ENCODE measurements around the gene THSD7B.
"Not testable (repeated sequence)": the region's sequence is repeated elsewhere in the genome, so short reads cannot be mapped to it uniquely, and the experiment has no call there.

THSD7B gene

GRCh38 chr2:137051778-137052398 is 286.5 kb downstream of the THSD7B start:
- no peak overlapping the region for H3K14ac ChIP-seq (ENCODE audit: low read length)

GRCh38 chr2:137056704-137057103 is 291.4 kb downstream of the THSD7B start:
- Histone ChIP-seq H3K27ac (replicated peaks; ENCODE audit: low read length) (no peak overlapping the region), H3K18ac (ENCODE audit: low read length) (no peak overlapping the region), H4K91ac (ENCODE audit: low read depth, low read length, poor library complexity) (peak overlapping the region; percentile 56), H3K4me3 (ENCODE audit: low read length in 2 of 2) (no peak overlapping the region), H3K79me1 (ENCODE audit: low read depth, low read length) (no peaks in the 10 kb centered on the region), H3K36me3 (replicated peaks in 1 of 2; ENCODE audit: control insufficient read depth in 2 of 2, insufficient read depth in 2 of 2, low read length in 2 of 2) (no peaks in the 10 kb centered on the region), H2BK120ac (ENCODE audit: low read depth, low read length) (no peak overlapping the region), H3K23ac (ENCODE audit: low read depth, low read length, poor library complexity) (no peak overlapping the region), H2AFZ (ENCODE audit: low read length) (no peak overlapping the region), H2AK5ac (ENCODE audit: low read depth, low read length) (no peak overlapping the region), H3K4ac (ENCODE audit: low read length) (no peak overlapping the region), H3K27me3 (ENCODE audit: control insufficient read depth in 3 of 3, insufficient read depth in 3 of 3, low read depth in 1 of 3, low read length in 3 of 3) (no peaks in the 10 kb centered on the region), H2BK12ac (ENCODE audit: low read length) (no peak overlapping the region), H3K4me2 (ENCODE audit: insufficient read depth, low read length, poor library complexity, severe bottlenecking) (no peak overlapping the region), H4K8ac (ENCODE audit: low read depth, low read length) (no peak overlapping the region), H3K9ac (ENCODE audit: low read depth, low read length, poor library complexity) (no peak overlapping the region), H2BK15ac (ENCODE audit: low read length) (no peak overlapping the region), H3K4me1 (ENCODE audit: control insufficient read depth in 2 of 2, insufficient read depth in 1 of 2, low read depth in 1 of 2, low read length in 2 of 2) (peaks cover 0 to 1% of the 10 kb centered on the region in 2 donors), H3K14ac (ENCODE audit: low read length) (peak overlapping the region; percentile 39), H2BK5ac (ENCODE audit: low read length) (no peak overlapping the region), H3K9me3 (replicated peaks in 1 of 2; ENCODE audit: control insufficient read depth in 2 of 2, insufficient read depth in 1 of 2, low read depth in 1 of 2, low read length in 2 of 2) (no peaks in the 10 kb centered on the region)
- no peak for DNase-seq (ENCODE audit: low spot score)
- WGBS, 2 donors (ENCODE audit: extremely low coverage in 2 of 2, insufficient read length in 2 of 2, insufficient replicate concordance in 1 of 2), result no CpG with 5 or more reads among the region's 8 CpGs

More at GRCh38 chr2:137051778-137052398, 286.5 kb downstream of the THSD7B start:
- no peak overlapping the region for H2BK5ac ChIP-seq (ENCODE audit: low read length)
- WGBS, 2 donors (ENCODE audit: extremely low coverage in 2 of 2, insufficient read length in 2 of 2, insufficient replicate concordance in 1 of 2), result no CpG with 5 or more reads among the region's 2 CpGs
- H2BK15ac ChIP-seq (ENCODE audit: low read length), result no peak overlapping the region
- no peak overlapping the region for H3K4me3 ChIP-seq (ENCODE audit: low read length in 2 of 2)
- H3K27ac ChIP-seq (replicated peaks; ENCODE audit: low read length), result no peak overlapping the region
- H3K9me3 ChIP-seq (replicated peaks in 1 of 2; ENCODE audit: control insufficient read depth in 2 of 2, insufficient read depth in 1 of 2, low read depth in 1 of 2, low read length in 2 of 2), result no peaks in the 10 kb centered on the region
- peaks cover 0 to 1% of the 10 kb centered on the region in 2 donors for H3K4me1 ChIP-seq (ENCODE audit: control insufficient read depth in 2 of 2, insufficient read depth in 1 of 2, low read depth in 1 of 2, low read length in 2 of 2)
- no peak overlapping the region for H3K4me2 ChIP-seq (ENCODE audit: insufficient read depth, low read length, poor library complexity, severe bottlenecking)
- H2BK12ac ChIP-seq (ENCODE audit: low read length), result no peak overlapping the region
- no peak overlapping the region for H2BK120ac ChIP-seq (ENCODE audit: low read depth, low read length)
- DNase-seq (ENCODE audit: low spot score), result no peak
- no peak overlapping the region for H3K4ac ChIP-seq (ENCODE audit: low read length)
- H3K18ac ChIP-seq (ENCODE audit: low read length), result no peak overlapping the region
- H3K23ac ChIP-seq (ENCODE audit: low read depth, low read length, poor library complexity), result no peak overlapping the region
- no peak overlapping the region for H4K8ac ChIP-seq (ENCODE audit: low read depth, low read length)
- H3K36me3 ChIP-seq (replicated peaks in 1 of 2; ENCODE audit: control insufficient read depth in 2 of 2, insufficient read depth in 2 of 2, low read length in 2 of 2), result no peaks in the 10 kb centered on the region
- H4K91ac ChIP-seq (ENCODE audit: low read depth, low read length, poor library complexity), result no peak overlapping the region
- H2AFZ ChIP-seq (ENCODE audit: low read length), result no peak overlapping the region
- no peak overlapping the region for H3K9ac ChIP-seq (ENCODE audit: low read depth, low read length, poor library complexity)
- no peak overlapping the region for H2AK5ac ChIP-seq (ENCODE audit: low read depth, low read length)
- H3K27me3 ChIP-seq (ENCODE audit: control insufficient read depth in 3 of 3, insufficient read depth in 3 of 3, low read depth in 1 of 3, low read length in 3 of 3), result no peaks in the 10 kb centered on the region
- H3K79me1 ChIP-seq (ENCODE audit: low read depth, low read length), result no peaks in the 10 kb centered on the region

GRCh38 chr2:137076111-137076765 is 310.9 kb downstream of the THSD7B start:
- H3K23ac ChIP-seq (ENCODE audit: low read depth, low read length, poor library complexity); H3K27me3 ChIP-seq (ENCODE audit: control insufficient read depth in 3 of 3, insufficient read depth in 3 of 3, low read depth in 1 of 3, low read length in 3 of 3); H3K18ac ChIP-seq (ENCODE audit: low read length); H3K4me2 ChIP-seq (ENCODE audit: insufficient read depth, low read length, poor library complexity, severe bottlenecking); H2BK120ac ChIP-seq (ENCODE audit: low read depth, low read length); H2BK15ac ChIP-seq (ENCODE audit: low read length); H3K79me1 ChIP-seq (ENCODE audit: low read depth, low read length); H3K4me1 ChIP-seq (ENCODE audit: control insufficient read depth in 2 of 2, insufficient read depth in 1 of 2, low read depth in 1 of 2, low read length in 2 of 2); H3K14ac ChIP-seq (ENCODE audit: low read length); H4K91ac ChIP-seq (ENCODE audit: low read depth, low read length, poor library complexity); DNase-seq (ENCODE audit: low spot score); H3K4ac ChIP-seq (ENCODE audit: low read length); H3K9me3 ChIP-seq (replicated peaks in 1 of 2; ENCODE audit: control insufficient read depth in 2 of 2, insufficient read depth in 1 of 2, low read depth in 1 of 2, low read length in 2 of 2); H3K36me3 ChIP-seq (replicated peaks in 1 of 2; ENCODE audit: control insufficient read depth in 2 of 2, insufficient read depth in 2 of 2, low read length in 2 of 2); H2BK12ac ChIP-seq (ENCODE audit: low read length); H2BK5ac ChIP-seq (ENCODE audit: low read length); H2AK5ac ChIP-seq (ENCODE audit: low read depth, low read length); H2AFZ ChIP-seq (ENCODE audit: low read length); H3K27ac ChIP-seq (replicated peaks; ENCODE audit: low read length); H3K4me3 ChIP-seq (ENCODE audit: low read length in 2 of 2); H4K8ac ChIP-seq (ENCODE audit: low read depth, low read length); H3K9ac ChIP-seq (ENCODE audit: low read depth, low read length, poor library complexity): not testable (repeated sequence)
- WGBS, 2 donors (ENCODE audit: extremely low coverage in 2 of 2, insufficient read length in 2 of 2, insufficient replicate concordance in 1 of 2), result no CpG with 5 or more reads among the region's 22 CpGs

GRCh38 chr2:137091704-137092103 is 326.4 kb downstream of the THSD7B start:
- H3K36me3 ChIP-seq (replicated peaks in 1 of 2; ENCODE audit: control insufficient read depth in 2 of 2, insufficient read depth in 2 of 2, low read length in 2 of 2), result no peaks in the 10 kb centered on the region
- H3K23ac ChIP-seq (ENCODE audit: low read depth, low read length, poor library complexity), result no peak overlapping the region
- H3K9ac ChIP-seq (ENCODE audit: low read depth, low read length, poor library complexity), result no peak overlapping the region
- H3K14ac ChIP-seq (ENCODE audit: low read length), result no peak overlapping the region
- no CpG with 5 or more reads among the region's 3 CpGs for WGBS, 2 donors (ENCODE audit: extremely low coverage in 2 of 2, insufficient read length in 2 of 2, insufficient replicate concordance in 1 of 2)
- no peak overlapping the region for H2BK5ac ChIP-seq (ENCODE audit: low read length)
- H2BK15ac ChIP-seq (ENCODE audit: low read length), result no peak overlapping the region
- H3K4me3 ChIP-seq (ENCODE audit: low read length in 2 of 2), result no peak overlapping the region
- H2BK120ac ChIP-seq (ENCODE audit: low read depth, low read length), result no peak overlapping the region
- H3K79me1 ChIP-seq (ENCODE audit: low read depth, low read length), result no peaks in the 10 kb centered on the region
- H3K4me1 ChIP-seq (ENCODE audit: control insufficient read depth in 2 of 2, insufficient read depth in 1 of 2, low read depth in 1 of 2, low read length in 2 of 2), result no peaks in the 10 kb centered on the region
- H4K8ac ChIP-seq (ENCODE audit: low read depth, low read length), result no peak overlapping the region
- no peak overlapping the region for H3K27ac ChIP-seq (replicated peaks; ENCODE audit: low read length)
- no peak overlapping the region for H2BK12ac ChIP-seq (ENCODE audit: low read length)
- H2AFZ ChIP-seq (ENCODE audit: low read length), result no peak overlapping the region
- no peak overlapping the region for H2AK5ac ChIP-seq (ENCODE audit: low read depth, low read length)
- no peaks in the 10 kb centered on the region for H3K27me3 ChIP-seq (ENCODE audit: control insufficient read depth in 3 of 3, insufficient read depth in 3 of 3, low read depth in 1 of 3, low read length in 3 of 3)
- no peaks in the 10 kb centered on the region for H3K9me3 ChIP-seq (replicated peaks in 1 of 2; ENCODE audit: control insufficient read depth in 2 of 2, insufficient read depth in 1 of 2, low read depth in 1 of 2, low read length in 2 of 2)
- H3K4ac ChIP-seq (ENCODE audit: low read length), result no peak overlapping the region
- H3K4me2 ChIP-seq (ENCODE audit: insufficient read depth, low read length, poor library complexity, severe bottlenecking), result no peak overlapping the region
- no peak overlapping the region for H3K18ac ChIP-seq (ENCODE audit: low read length)
- no peak for DNase-seq (ENCODE audit: low spot score)
- H4K91ac ChIP-seq (ENCODE audit: low read depth, low read length, poor library complexity), result no peak overlapping the region
